Left lung (tissue), 10 donors: ENCODE measurements around the gene TRMU. TPM values are rescaled to one million over a fixed set of nuclear protein-coding genes. Genes with fewer than 3 reads are reported as not detected.

Experiments
- ATAC-seq: fragments of 200-7000 bp; cut with Tn5 transposase; one replicate; pipeline ENCODE4 v1.9.1; 2020; ENCODE audit warnings: moderate library complexity
- DNase-seq, 4 donors: peaks; one replicate each; pipeline ENCODE4 v3.0.0-alpha.2; 2013 to 2020
- H3K27ac ChIP-seq, 2 donors: fragments of 200-600 bp; sonication (generic) in 1 of 2; one replicate each; pipeline versions ENCODE4 v1.5.0 to v1.8.0; 2020 to 2021
- H3K27me3 ChIP-seq, 2 donors: fragments of 200-600 bp; sonication (generic) in 1 of 2; one replicate each; pipeline versions ENCODE4 v1.5.0 to v1.8.0; 2020 to 2021
- H3K36me3 ChIP-seq, 2 donors: fragments of 200-600 bp; sonication (generic) in 1 of 2; one replicate each; pipeline versions ENCODE4 v1.5.0 to v1.8.0; 2020 to 2021
- H3K4me1 ChIP-seq, 2 donors: fragments of 200-600 bp; one replicate each; pipeline ENCODE4 v1.8.0; 2021
- H3K4me3 ChIP-seq, 2 donors: fragments of 200-600 bp; sonication (generic) in 1 of 2; one replicate each; pipeline versions ENCODE4 v1.5.0 to v1.8.0; 2020 to 2021; ENCODE audit warnings: mild to moderate bottlenecking in 1 of 2
- H3K9me3 ChIP-seq, 2 donors: fragments of 200-600 bp; sonication (generic) in 1 of 2; one replicate each; pipeline versions ENCODE4 v1.5.0 to v1.8.0; 2020 to 2021
- CTCF ChIP-seq, 2 donors: fragments of 200-600 bp; sonication (generic) in 1 of 2; IDR thresholded peaks; one replicate each; pipeline versions ENCODE4 v1.5.0 to v1.8.0; 2021; ENCODE audit warnings: antibody characterized with exemption in 2 of 2
- intact Hi-C, 2 donors: fragments of 100-400 bp; cut with DNase I; formaldehyde crosslinking; loops; one replicate each; pipeline versions ENCODE4 v1.11.2 to v1.14.2; 2022
- polyA plus RNA-seq, 6 donors: library from polyadenylated mRNA; unstranded; fragments of 120-200 nt; gene quantifications; one replicate each; pipeline ENCODE4 v1.2.1, GENCODE V29; 2013; ENCODE audit not compliant: insufficient read length in 6 of 6
- total RNA-seq, 2 donors: library from RNA; stranded (reverse); fragmentation: NEBNext Ultra II Directional; extraction: Animal tissue kit (Norgen Biotek cat#: 25700); gene quantifications; one replicate each; pipeline ENCODE4 v1.2.1, GENCODE V29; 2021
- donor health status: DM: no; HTN: yes; CAD: no.
- donor health status: DM: no; HTN: no; CAD: no.

TRMU gene
- total and polyA plus RNA-seq, 8 donors: 34.1 to 53.1 (median 42.5) TPM

GRCh38 chr22:46290843-46291785, 44.4 kb upstream of the TRMU start:
- ATAC-seq (no peak), DNase-seq (no peak)
- Histone ChIP-seq H3K27me3 (no peaks in the 10 kb centered on the region), H3K4me1 (peaks cover 0 to 49% of the 10 kb centered on the region in 2 donors), H3K9me3 (peaks cover 0 to 7% of the 10 kb centered on the region in 2 donors), H3K27ac (no peak overlapping the region), H3K36me3 (peaks cover 0 to 65% of the 10 kb centered on the region in 2 donors), H3K4me3 (no peak overlapping the region)
- intact Hi-C loops: no loop called here
- TF ChIP-seq CTCF (IDR thresholded peaks at IDR 0.05): no peak

- intact Hi-C loops: no loop called here
- Histone ChIP-seq H3K4me1 (peaks cover 3 to 53% of the 10 kb centered on the region in 2 donors), H3K36me3 (peaks cover 0 to 54% of the 10 kb centered on the region in 2 donors), H3K27ac (no peak overlapping the region), H3K27me3 (no peaks in the 10 kb centered on the region), H3K9me3 (peaks cover 0 to 7% of the 10 kb centered on the region in 2 donors), H3K4me3 (no peak overlapping the region)
- DNase-seq: no peak
- TF ChIP-seq CTCF (IDR thresholded peaks at IDR 0.05): no peak
- ATAC-seq: no peak
These were observed 43.3 kb upstream of the TRMU start for GRCh38 chr22:46292173-46292572.

GRCh38 chr22:46292732-46293131, 42.8 kb upstream of the TRMU start:
- intact Hi-C loops: no loop called here
- H3K27ac ChIP-seq: peak overlapping the region in 1 of 2 donors; percentile 48

GRCh38 chr22:46293577-46294260, 41.8 kb upstream of the TRMU start:
- TF ChIP-seq CTCF (IDR thresholded peaks at IDR 0.05): no peak
- Histone ChIP-seq H3K4me1 (peaks cover 8 to 50% of the 10 kb centered on the region in 2 donors), H3K27ac (peak overlapping the region; percentile 48 to 56), H3K4me3 (no peak overlapping the region), H3K27me3 (no peaks in the 10 kb centered on the region), H3K9me3 (peaks cover 0 to 7% of the 10 kb centered on the region in 2 donors), H3K36me3 (peaks cover 0 to 43% of the 10 kb centered on the region in 2 donors)
- DNase-seq (peak in 2 of 4 donors; percentile 22 to 75), ATAC-seq (peak; percentile 9)
- intact Hi-C loops: no loop called here

More at GRCh38 chr22:46292732-46293131, 42.8 kb upstream of the TRMU start:
- Histone ChIP-seq H3K4me1 (peaks cover 8 to 53% of the 10 kb centered on the region in 2 donors), H3K36me3 (peaks cover 0 to 50% of the 10 kb centered on the region in 2 donors), H3K9me3 (peaks cover 0 to 7% of the 10 kb centered on the region in 2 donors), H3K4me3 (no peak overlapping the region), H3K27me3 (no peaks in the 10 kb centered on the region)
- DNase-seq (no peak), ATAC-seq (no peak)
- TF ChIP-seq CTCF (IDR thresholded peaks at IDR 0.05): no peak

- peaks cover 0 to 7% of the 10 kb centered on the region in 2 donors for H3K9me3 ChIP-seq
- no peak overlapping the region for H3K27ac ChIP-seq
- H3K36me3 ChIP-seq: peaks cover 0 to 35% of the 10 kb centered on the region in 2 donors
- H3K4me3 ChIP-seq: no peak overlapping the region
- H3K27me3 ChIP-seq: no peaks in the 10 kb centered on the region
- DNase-seq (no peak), ATAC-seq (no peak)
- intact Hi-C loops: no loop called here
- TF ChIP-seq CTCF (IDR thresholded peaks at IDR 0.05): no peak
- peaks cover 8 to 45% of the 10 kb centered on the region in 2 donors for H3K4me1 ChIP-seq
These were observed 40.7 kb upstream of the TRMU start for GRCh38 chr22:46294784-46295183.
